Progenitor cell of endocrine pancreas (in vitro differentiated cells): ENCODE measurements around the gene TNKS1BP1. TPM values are rescaled to one million over a fixed set of nuclear protein-coding genes. Genes with fewer than 3 reads are reported as not detected.
"Not testable (repeated sequence)": the region's sequence is repeated elsewhere in the genome, so short reads cannot be mapped to it uniquely, and the experiment has no call there.

Experiments used
- DNase-seq: peaks from one replicate; pipeline ENCODE4 v3.0.0; 2021; ENCODE audit warnings: low spot score; ENCODE audit not compliant: unreplicated experiment
- H3K27ac Mint-ChIP-seq: 2 replicates; pipeline ENCODE4 v1.8.0; 2021; ENCODE audit warnings: mild to moderate bottlenecking, moderate library complexity, mixed read lengths
- H3K27me3 Mint-ChIP-seq: 2 replicates; pipeline ENCODE4 v1.8.0; 2021; ENCODE audit warnings: mixed read lengths
- H3K36me3 Mint-ChIP-seq: 2 replicates; pipeline ENCODE4 v1.8.0; 2022; ENCODE audit warnings: mixed read lengths; ENCODE audit not compliant: insufficient read depth
- H3K4me1 Mint-ChIP-seq: 2 replicates; pipeline ENCODE4 v1.8.0; 2021; ENCODE audit warnings: low read depth, mixed read lengths
- H3K4me3 Mint-ChIP-seq: 2 replicates; pipeline ENCODE4 v1.8.0; 2021; ENCODE audit warnings: low read depth, mild to moderate bottlenecking, moderate library complexity, mixed read lengths
- H3K9me3 Mint-ChIP-seq: 2 replicates; pipeline ENCODE4 v1.8.0; 2021; ENCODE audit warnings: low read depth, mixed read lengths
- total RNA-seq: library from RNA; stranded (reverse); gene quantifications from 2 replicates; pipeline ENCODE4 v1.2.1, GENCODE V29; 2021
- TF ChIP-seq, protein P1 (sequence below): fragments of 200-600 bp; sonication (generic); IDR thresholded peaks from one replicate; pipeline ENCODE4 v1.5.0; 2021; ENCODE audit warnings: antibody characterized with exemption, mild to moderate bottlenecking; ENCODE audit not compliant: unreplicated experiment

The TNKS1BP1 gene
- total RNA-seq, 1 donor from 2014 or later: 108 TPM

DNA sequence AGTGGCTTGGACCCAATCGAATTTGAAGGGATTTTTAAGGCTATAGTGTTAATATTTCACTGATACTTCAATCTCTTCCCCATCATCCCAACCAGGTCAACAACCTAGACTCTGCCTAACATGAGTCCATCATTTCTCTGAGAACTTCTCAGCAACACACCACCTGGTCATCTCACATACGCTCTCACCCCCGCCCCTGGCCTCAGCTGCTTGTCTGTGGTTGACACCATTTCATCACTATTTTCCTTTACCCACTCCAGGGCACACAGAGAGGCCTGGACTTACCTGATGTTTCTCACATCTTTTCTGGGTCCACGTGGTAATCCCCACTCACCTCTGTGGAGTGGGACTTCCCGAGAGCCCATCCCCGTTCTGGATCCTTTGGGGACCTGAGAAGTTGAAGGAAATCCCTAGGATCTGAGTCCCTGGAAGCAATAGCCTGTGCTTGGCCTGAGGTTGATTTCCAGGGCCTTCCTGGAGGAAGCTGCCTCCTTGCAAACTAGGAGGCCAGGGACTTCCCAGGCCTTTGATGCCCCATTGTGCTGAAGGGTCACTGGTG is 16.6 kb upstream of the TNKS1BP1 start:
- Mint-ChIP-seq H3K4me3 (no peak overlapping the region), H3K9me3 (no peaks in the 10 kb centered on the region), H3K4me1 (peaks cover 15% of the 10 kb centered on the region), H3K36me3 (no peaks in the 10 kb centered on the region), H3K27ac (no peak overlapping the region), H3K27me3 (peaks cover 11% of the 10 kb centered on the region)
- DNase-seq: no peak
- TF ChIP-seq, protein P1, sequence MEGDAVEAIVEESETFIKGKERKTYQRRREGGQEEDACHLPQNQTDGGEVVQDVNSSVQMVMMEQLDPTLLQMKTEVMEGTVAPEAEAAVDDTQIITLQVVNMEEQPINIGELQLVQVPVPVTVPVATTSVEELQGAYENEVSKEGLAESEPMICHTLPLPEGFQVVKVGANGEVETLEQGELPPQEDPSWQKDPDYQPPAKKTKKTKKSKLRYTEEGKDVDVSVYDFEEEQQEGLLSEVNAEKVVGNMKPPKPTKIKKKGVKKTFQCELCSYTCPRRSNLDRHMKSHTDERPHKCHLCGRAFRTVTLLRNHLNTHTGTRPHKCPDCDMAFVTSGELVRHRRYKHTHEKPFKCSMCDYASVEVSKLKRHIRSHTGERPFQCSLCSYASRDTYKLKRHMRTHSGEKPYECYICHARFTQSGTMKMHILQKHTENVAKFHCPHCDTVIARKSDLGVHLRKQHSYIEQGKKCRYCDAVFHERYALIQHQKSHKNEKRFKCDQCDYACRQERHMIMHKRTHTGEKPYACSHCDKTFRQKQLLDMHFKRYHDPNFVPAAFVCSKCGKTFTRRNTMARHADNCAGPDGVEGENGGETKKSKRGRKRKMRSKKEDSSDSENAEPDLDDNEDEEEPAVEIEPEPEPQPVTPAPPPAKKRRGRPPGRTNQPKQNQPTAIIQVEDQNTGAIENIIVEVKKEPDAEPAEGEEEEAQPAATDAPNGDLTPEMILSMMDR: no peak

DNA sequence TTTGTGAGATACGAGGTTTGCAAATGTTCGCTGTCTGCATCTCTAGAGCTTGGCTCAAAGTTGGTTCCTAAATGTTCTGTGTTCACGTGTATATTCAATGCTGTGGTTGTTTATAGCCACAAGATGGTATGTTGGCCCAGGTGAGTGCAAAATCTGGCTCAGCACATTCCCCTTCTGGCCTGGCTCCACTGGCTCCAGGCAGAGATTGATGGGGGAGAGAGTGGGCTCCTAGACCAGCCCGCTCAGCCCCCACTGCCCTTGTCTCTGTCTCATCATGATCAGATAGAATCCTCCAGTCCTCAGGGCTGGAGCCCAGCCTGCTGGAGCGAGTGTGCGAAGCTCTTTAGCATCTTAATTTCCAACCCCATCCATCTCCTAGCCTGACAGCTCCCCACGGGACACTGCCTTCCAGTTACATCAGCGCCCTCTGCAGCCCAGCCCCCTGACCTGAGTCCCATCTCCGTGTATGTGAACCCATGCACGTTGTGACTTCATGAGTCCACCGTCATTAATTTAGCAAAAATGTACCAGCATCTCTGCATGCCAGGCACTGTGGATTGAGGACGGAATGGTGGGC is 15.4 kb upstream of the TNKS1BP1 start:
- TF ChIP-seq, protein P1: peak; percentile 34
- Mint-ChIP-seq H3K36me3 (no peaks in the 10 kb centered on the region), H3K9me3 (no peaks in the 10 kb centered on the region), H3K27ac (no peak overlapping the region), H3K4me1 (peaks cover 14% of the 10 kb centered on the region), H3K4me3 (no peak overlapping the region), H3K27me3 (peaks cover 11% of the 10 kb centered on the region)
- DNase-seq: no peak

DNA sequence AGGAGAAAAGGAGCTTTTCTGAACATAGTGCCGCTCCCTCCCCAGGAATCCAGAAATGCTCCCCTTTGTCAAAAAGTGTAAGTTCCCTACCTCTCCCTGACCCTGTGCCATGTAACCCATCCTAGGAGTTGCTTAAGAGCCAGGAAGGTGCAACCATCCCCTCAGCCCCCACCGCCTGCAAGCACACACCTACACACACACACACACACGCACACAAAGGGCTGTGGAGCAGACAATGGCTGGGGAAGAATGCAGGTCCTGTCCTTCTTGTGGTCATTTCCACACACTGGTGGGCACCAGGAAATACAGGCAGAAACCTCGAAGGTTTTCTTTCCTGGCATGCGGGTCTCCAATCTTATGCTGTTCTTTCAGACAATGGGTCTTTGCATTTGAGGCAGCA is 14.6 kb upstream of the TNKS1BP1 start:
- Mint-ChIP-seq H3K9me3 (no peaks in the 10 kb centered on the region), H3K4me3 (no peak overlapping the region), H3K4me1 (peaks cover 20% of the 10 kb centered on the region), H3K27ac (peak overlapping the region; percentile 6), H3K27me3 (peaks cover 11% of the 10 kb centered on the region), H3K36me3 (no peaks in the 10 kb centered on the region)
- TF ChIP-seq, protein P1: no peak
- DNase-seq: no peak

DNA sequence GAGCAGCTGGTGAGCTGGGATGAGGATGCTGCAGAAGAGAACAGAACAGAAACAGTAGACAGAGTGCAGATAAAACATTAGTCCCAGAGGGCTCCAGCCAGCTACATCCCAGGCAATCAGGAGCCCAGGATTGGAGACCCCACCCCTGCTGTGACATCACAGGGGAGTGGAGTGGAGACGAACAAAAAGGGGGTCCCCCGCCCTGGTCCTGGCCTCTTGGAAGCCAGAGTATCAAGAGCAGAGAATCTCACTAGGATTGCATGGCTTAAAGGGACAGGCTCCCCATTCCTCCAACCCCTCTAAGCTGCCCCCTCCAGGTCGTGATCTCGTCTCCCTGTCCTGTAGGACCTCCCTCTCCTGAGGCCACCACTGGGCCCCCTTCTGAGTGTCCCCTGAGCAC is 13.4 kb upstream of the TNKS1BP1 start, which contains the start of gene P2RX3:
Gene P2RX3, plus strand, starts transcription at position 211 of the 400 bp plus-strand sequence. CDS start 199 bp downstream, outside the sequence.
- H3K4me3 Mint-ChIP-seq: no peak within 1 kb of the TSS
- peaks cover 23% of the 10 kb centered on the region for H3K4me1 Mint-ChIP-seq
- H3K27ac Mint-ChIP-seq: peak within 1 kb of the TSS; percentile 26

DNA sequence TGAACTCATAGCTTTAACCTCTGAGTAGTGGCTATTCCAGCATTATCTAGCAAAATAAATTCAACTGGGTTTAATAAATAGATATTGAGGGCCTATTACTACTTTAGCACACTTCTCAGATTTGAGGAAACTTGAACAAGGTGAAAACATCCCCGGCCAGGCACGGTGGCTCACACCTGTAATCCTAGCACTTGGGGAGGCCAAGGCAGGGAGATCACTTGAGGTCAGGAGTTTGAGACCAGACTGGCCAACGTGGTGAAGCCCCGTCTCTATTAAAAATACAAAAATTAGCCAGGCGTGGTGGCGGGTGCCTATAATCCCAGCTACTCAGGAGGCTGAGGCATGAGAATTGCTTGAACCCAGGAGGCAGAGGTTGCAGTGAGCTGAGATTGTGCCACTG is 12.1 kb upstream of the TNKS1BP1 start:
- not testable (repeated sequence) for H3K36me3 Mint-ChIP-seq, H3K4me3 Mint-ChIP-seq, DNase-seq, H3K27ac Mint-ChIP-seq, H3K9me3 Mint-ChIP-seq
- H3K27me3 Mint-ChIP-seq: peaks cover 11% of the 10 kb centered on the region
- H3K4me1 Mint-ChIP-seq: peaks cover 23% of the 10 kb centered on the region

More for the DNA sequence above, 13.4 kb upstream of the TNKS1BP1 start, which contains the start of gene P2RX3:
- no peak for DNase-seq
- H3K36me3 Mint-ChIP-seq: peaks cover 2% of the 10 kb centered on the region
- H3K27me3 Mint-ChIP-seq: peaks cover 11% of the 10 kb centered on the region
- H3K9me3 Mint-ChIP-seq: no peaks in the 10 kb centered on the region
- TF ChIP-seq, protein P1: no peak
